EH (cell line): ENCODE data around the gene TAF6L.
"Not testable (repeated sequence)": the region's sequence is repeated elsewhere in the genome, so short reads cannot be mapped to it uniquely, and the experiment has no call there.

Experiments used
- DNase-seq: peaks from one replicate; pipeline ENCODE4 v3.0.0-alpha.2; 2015; ENCODE audit warnings: low read depth

TAF6L gene, protein sequence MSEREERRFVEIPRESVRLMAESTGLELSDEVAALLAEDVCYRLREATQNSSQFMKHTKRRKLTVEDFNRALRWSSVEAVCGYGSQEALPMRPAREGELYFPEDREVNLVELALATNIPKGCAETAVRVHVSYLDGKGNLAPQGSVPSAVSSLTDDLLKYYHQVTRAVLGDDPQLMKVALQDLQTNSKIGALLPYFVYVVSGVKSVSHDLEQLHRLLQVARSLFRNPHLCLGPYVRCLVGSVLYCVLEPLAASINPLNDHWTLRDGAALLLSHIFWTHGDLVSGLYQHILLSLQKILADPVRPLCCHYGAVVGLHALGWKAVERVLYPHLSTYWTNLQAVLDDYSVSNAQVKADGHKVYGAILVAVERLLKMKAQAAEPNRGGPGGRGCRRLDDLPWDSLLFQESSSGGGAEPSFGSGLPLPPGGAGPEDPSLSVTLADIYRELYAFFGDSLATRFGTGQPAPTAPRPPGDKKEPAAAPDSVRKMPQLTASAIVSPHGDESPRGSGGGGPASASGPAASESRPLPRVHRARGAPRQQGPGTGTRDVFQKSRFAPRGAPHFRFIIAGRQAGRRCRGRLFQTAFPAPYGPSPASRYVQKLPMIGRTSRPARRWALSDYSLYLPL

DNA sequence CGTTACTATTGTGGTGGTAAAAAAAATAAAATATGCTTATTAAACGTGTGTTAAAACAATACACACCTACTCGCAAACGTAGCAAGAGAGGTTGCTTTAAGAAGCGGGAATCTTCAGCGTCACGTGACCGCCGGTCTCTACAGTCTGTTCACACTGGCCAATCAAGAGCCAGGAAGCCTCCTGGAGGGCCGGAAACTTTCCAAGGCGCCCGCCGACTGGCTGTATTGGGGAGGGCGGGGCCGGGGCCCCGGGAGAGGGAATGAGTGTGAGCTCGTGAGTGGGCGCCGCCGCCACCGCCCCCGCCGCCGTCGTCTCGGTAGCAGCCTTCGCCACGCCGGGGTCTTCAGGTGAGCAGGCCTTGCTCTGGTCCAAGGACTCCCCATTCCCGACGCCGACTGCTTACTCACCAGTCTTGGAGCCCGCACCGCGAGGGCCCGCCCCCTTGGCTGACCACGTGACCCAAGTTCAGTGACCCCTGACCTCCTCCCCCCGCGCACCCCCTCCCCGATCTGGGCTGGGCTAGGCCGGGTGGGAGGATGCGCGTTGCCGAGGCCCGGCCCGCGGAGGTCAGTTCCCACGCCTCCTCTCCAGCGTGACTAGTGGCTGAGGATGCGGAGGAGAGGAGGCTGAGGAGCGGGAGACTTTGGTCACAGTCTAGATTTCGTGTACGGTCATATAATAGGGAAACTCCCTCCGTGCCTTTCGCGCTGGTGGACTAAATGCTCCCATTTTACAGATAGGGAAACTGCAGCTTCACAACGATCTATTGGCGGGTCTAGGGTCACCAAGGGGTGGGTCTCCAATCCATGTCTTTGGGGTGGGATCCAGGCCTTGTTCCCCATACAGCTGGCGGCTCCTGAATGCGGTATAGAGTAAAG is at the start of gene TAF6L:
Gene TAF6L, plus strand, starts transcription at position 253 of the 878 bp plus-strand sequence. CDS start 4,388 bp downstream, outside the sequence.
- DNase-seq: peak; percentile 98

DNA sequence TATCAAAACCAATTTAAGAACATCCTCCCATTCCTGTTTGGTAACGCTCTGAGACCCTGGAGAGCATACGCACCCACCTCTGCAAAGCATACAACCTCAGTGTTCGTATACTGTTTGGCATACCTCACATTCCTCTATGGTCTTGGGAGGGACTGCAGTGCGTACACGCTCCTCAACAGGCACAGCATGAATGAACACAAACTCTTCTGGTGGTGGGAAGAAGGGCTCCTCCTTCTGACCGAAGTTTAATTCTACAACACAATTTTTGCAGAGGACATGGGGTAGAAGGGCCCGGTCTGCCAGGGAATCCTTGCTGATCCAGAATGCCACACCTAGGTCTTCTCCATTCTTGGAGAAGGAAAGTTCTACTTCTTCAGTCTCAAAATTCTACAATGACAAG is 49.2 kb upstream of the TAF6L start:
- peak; percentile 33 for DNase-seq

- DNase-seq: no peak
Observed at GRCh38 chr11:62724171-62724570, 47.0 kb upstream of the TAF6L start.

DNA sequence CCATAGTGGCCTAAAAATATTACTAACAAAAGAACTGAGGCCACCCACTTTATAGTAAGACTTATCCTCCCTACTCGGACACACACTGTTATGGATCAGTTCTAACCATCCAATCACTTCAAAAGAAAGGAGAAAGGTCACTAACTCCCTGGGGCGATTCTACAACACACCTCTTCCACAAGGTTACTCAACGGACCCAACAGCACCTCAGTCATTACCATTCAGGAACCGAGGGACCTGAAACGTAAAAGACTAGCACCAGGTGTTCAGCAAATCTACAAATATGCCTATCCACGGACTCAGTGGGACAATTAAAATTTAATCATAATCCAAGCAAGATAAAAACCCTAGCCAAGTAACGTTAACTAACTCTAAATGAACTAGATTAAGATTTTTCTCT is 45.5 kb upstream of the TAF6L start:
- no peak for DNase-seq

GRCh38 chr11:62726156-62726914 is 44.9 kb upstream of the TAF6L start:
- no peak for DNase-seq

DNA sequence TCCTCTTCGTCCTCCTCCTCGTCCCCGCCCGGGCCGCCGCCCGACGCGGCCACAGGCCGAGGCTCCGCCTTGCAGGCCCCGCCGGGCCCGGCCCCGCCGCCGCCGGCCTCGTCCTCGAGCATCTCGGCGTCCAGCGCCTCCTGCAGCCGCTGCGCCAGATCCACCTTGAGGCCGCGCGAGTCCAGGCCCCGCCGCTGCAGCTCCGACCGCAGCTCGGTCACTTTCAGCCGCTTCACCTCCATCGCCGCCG is 44.4 kb upstream of the TAF6L start:
- DNase-seq: no peak

- peak; percentile 99 for DNase-seq
Observed at GRCh38 chr11:62727165-62727871, 43.9 kb upstream of the TAF6L start, which contains the start of gene HNRNPUL2. HNRNPUL2 (minus strand) TSS chr11:62727457; CDS start chr11:62727156, 301 bp downstream.

GRCh38 chr11:62727872-62728170 is 43.4 kb upstream of the TAF6L start:
- DNase-seq: peak; percentile 98

GRCh38 chr11:62728171-62728988 is 42.8 kb upstream of the TAF6L start, which contains the start of gene TTC9C:
TTC9C (plus strand) TSS chr11:62728486; CDS start chr11:62728849, 363 bp downstream.
- DNase-seq: peak; percentile 92

DNA sequence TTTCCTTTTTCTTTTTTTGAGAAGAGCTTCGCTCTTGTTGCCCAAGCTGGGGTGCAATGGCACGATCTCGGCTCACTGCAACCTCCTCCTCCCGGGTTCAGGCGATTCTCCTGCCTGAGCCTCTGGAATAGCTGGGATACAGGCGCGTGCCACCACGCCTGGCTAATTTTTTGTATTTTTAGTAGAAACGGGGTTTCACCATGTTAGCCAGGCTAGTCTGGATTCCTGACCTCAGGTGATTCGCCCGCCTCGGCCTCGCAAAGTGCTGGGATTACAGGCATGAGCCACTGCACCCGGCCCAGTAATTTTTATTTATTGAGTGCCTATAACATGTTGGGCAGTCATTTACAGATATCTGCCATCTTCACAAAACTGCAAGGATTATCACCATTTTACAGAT is 41.1 kb upstream of the TAF6L start:
- DNase-seq: not testable (repeated sequence)

DNA sequence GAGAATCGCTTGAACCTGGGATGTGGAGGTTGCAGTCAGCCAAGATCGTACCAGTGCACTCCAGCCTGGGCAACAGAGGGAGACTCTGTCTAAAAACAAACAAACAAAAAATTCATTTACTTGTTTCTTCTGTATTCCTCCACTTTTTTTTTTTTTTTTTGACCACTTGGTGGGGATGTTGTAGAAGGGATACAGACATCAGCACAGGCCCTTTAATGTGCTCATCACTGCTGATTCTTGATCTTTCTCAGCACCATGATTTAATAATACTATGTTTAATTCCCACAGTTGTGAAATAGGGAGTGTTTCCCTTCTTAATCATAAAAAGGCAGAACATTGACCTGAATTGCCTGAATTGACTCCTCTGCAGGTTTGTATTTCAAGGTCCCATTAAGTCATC is 38.4 kb upstream of the TAF6L start:
- DNase-seq: peak; percentile 50

DNA sequence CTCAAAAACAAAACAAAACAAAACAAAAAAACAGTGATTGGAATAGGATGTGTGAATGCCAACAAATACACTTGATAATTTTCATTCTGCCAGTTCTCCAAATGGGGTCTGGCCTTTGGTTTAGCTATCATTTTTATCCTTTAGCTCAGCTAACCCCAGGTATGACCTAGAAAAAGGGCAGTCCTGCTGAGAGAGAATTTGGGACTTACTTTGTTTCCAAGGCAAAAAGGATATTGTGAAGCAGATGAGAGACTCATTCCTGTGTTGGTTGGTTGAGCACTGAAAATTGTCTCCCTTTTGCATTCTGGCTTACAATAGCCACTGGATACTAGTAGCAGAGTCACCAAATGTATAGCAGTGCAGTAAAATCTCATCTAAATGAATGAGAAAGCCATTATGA is 34.0 kb upstream of the TAF6L start:
- no peak for DNase-seq

GRCh38 chr11:62747475-62748160 is 23.6 kb upstream of the TAF6L start:
- DNase-seq: no peak

- DNase-seq: not testable (repeated sequence)
Observed at GRCh38 chr11:62749931-62750330, 21.3 kb upstream of the TAF6L start.

GRCh38 chr11:62752177-62752785 is 18.9 kb upstream of the TAF6L start:
- no peak for DNase-seq

DNA sequence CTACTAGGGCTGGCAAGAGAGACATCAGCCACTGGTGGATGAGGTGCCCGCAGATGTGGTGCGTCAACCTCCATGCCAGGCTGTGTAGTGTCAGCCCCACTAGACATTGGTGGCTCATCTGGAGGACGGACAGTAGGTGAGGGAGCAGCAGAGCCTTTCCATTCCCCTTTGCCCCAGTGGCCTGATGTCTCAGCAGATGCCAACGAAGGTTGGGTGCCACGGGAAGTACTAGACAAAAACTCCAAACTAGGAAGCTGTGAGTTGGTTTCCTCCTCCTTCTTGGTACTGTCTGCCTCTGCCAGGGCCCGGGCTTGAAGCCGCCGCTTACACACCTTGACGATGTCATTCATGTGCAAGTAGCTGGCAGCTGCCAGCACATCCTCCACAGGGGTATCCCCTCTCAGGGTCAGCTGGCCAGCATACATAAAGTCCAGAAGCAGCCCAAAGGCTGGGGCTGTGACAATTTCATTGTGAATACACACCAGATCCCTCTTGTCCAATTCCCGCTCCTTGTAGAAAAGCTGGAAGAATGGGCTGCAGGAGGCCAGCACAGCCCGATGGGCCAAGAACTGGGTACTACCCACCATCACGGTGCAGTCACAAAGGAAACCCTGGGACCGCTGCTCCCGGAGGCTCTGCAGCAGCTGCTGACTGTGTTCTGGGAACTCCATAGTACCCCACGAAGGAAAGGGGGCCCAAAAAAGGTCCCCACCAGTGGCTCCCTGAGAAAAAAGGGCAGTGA is 18.0 kb upstream of the TAF6L start:
- DNase-seq: no peak

- peak; percentile 100 for DNase-seq
Observed at GRCh38 chr11:62753736-62754603, 17.2 kb upstream of the TAF6L start, which contains the start of gene ZBTB3. ZBTB3 (minus strand) TSS chr11:62754160; CDS start chr11:62753664, 496 bp downstream.
